ENCODE measurements around the gene CEP164.

CEP164 gene

DNA sequence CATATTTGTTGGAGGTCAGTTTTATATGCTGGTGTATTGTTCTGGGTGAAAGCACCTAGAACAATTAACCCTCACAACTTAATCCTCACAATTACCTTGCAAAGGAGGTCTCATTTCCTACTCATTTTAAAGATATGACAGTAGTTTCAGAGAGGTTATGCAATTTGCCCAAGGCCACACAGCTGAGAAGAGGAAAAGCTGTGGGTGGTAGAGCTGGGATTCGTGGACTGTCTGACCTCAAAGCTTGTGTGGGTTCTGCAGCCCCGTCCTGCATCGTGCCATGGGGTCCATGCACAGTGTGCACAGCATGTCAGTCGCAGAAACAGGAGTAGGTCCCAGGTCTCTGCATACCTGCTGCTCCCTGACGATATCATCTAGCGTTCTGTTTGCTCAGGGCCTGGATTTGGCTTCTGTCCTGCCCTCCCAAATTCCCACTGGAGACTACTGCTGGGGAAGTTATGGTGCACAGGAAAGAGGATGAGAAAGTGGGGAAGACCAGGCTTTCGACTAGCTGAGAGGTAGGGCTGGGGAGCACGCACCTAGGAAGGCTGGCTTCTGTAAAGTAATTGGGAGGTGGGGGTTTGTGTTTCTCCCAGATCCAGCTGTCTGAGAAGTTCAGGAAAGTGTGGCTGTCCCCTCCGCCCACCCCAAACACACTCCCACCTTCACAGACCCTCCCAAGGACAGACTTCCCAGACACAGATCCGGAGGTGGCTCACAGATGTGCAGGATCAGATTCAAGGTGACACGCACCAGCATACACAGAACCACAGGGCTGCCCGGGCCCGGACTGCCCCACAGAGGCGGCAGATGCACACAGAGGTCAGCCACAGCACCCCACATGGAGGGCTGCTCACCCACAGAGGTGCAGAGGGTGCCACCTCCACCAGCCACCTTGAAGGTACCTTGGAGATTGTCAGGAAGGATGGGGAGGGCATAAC is 13.6 kb upstream of the CEP164 start:
- H3K4me3 ChIP-seq (replicated peaks in 1 of 2; ENCODE audit: low read depth in 2 of 2, low read length in 2 of 2) = peak overlapping the region; percentile 76 to 81
- no peak for DNase-seq (ENCODE audit: low read depth in 2 of 2)
- TF ChIP-seq, protein P1, sequence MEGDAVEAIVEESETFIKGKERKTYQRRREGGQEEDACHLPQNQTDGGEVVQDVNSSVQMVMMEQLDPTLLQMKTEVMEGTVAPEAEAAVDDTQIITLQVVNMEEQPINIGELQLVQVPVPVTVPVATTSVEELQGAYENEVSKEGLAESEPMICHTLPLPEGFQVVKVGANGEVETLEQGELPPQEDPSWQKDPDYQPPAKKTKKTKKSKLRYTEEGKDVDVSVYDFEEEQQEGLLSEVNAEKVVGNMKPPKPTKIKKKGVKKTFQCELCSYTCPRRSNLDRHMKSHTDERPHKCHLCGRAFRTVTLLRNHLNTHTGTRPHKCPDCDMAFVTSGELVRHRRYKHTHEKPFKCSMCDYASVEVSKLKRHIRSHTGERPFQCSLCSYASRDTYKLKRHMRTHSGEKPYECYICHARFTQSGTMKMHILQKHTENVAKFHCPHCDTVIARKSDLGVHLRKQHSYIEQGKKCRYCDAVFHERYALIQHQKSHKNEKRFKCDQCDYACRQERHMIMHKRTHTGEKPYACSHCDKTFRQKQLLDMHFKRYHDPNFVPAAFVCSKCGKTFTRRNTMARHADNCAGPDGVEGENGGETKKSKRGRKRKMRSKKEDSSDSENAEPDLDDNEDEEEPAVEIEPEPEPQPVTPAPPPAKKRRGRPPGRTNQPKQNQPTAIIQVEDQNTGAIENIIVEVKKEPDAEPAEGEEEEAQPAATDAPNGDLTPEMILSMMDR (IDR thresholded peaks at IDR 0.05; ENCODE audit: low read depth, low read length) = no peak

DNA sequence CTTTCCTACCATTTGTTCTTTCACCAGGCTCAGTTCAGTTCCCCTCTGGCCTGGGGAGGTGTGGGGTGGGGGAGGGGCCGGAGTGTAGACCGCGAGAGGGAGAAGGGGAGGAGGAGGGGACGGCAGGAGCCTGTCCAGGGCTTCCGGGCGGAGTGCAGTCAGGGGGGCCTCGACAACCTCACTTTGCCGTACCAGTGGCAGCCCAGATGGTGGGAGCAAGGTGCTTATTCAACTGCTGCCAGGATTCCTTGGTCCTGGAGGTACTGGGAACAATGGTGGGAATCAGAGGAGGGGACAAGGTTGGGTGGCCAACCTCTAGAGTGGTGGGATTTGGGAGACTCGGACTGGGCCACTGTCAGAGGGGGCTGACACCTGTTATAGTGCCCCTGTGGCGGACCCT is 12.8 kb upstream of the CEP164 start:
- DNase-seq (ENCODE audit: low read depth in 2 of 2) = no peak

DNA sequence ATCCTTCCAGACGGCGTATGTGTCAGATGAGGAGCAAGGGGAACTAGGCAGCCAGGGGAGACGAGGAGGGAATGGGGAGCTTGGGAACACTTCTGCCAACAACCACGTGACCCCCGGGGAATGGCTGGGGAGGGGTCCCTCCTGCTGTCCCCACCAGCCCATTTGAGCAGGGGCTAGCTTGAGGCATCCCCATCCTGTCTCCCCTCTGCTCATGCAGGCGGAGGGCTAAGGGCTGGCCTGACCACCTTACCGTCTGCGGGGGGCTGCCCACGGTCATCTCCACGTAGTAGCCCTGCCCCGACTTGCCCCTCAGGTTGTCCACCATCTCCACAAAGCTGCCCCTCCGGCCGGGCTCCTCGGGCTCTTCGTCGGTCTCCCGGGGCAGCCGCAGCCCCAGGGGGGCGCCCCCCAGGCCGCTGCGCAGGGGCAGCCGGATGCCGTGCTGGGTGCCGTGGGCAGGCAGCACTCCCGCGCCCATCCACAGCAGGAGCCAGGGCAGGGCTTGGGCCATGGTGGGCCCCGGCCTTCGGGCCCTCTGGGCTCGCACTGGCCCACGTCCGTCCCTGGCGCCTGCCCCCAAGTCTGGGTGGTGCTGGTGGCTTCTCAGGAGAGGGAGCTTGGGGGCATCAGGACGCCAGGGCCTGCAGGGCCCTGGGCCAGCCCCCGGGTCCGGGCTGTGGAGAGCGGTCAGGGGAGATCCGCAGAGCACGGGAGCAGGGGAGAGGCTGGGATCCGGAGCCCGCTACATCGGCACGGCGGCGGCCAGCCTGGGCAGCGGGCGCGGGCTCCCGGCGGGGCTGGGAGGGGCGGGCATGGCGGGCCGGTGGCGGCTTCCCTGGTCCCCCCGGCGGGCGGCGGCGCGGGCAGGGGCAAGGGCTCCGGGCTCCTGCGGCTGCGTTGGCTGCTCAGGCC is 12.1 kb upstream of the CEP164 start:
- H3K4me3 ChIP-seq (replicated peaks in 1 of 2; ENCODE audit: low read depth in 2 of 2, low read length in 2 of 2) = peak overlapping the region; percentile 76 to 81
- TF ChIP-seq, protein P1 (IDR thresholded peaks at IDR 0.05; ENCODE audit: low read depth, low read length) = no peak

More for the DNA sequence above, 12.8 kb upstream of the CEP164 start:
- peak overlapping the region; percentile 76 to 81 for H3K4me3 ChIP-seq (replicated peaks in 1 of 2; ENCODE audit: low read depth in 2 of 2, low read length in 2 of 2)
- TF ChIP-seq, protein P1 (IDR thresholded peaks at IDR 0.05; ENCODE audit: low read depth, low read length) = no peak

DNA sequence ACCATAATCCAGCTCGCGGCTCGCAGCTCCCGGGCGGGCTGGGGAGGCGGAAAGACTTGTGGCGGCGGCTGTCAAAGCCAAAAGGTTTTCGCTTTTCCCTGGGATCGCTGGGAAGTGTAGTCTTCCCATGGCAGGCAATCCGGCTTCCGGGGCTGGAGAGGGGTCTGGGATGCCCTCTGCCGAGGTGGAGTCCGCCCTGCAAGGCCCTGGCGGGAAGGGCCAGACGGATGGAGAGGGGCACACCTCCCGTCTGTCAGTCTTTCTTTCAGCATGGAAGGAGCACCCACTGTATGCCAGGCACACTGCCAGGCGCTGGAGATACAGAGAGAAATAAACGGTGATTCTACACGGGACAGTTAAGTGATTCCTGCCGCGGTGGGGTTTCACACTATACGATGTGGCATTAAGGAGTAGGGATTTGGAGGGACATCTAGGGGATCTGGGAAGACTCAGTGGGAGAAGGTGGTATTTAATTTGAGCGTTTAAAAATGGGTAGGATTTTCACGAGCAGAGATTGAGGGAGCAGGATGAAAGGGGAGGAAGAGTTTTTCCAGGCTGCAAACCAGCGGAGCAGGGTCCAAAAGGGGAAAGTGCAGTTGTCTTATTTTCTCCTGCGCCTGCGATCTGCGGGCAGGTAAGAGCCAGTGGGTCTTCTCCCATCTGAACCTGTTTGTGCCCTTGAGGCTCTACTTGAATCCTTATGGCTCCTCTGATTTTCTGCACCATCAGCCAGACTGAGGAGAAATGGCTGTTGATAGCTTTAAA is 11.3 kb upstream of the CEP164 start, which contains the start of gene BACE1:
Gene BACE1 (minus strand): TSS at position 60 of the 765 bp plus-strand sequence. CDS start 461 bp downstream, outside the sequence.
- H3K4me3 ChIP-seq (replicated peaks in 1 of 2; ENCODE audit: low read depth in 2 of 2, low read length in 2 of 2) = peak within 1 kb of the TSS; percentile 76 to 81
- TF ChIP-seq, protein P1 (IDR thresholded peaks at IDR 0.05; ENCODE audit: low read depth, low read length) = peak; percentile 55
- DNase-seq (ENCODE audit: low read depth in 2 of 2) = peak; percentile 78 to 90

More for the DNA sequence above, 12.1 kb upstream of the CEP164 start:
- DNase-seq (ENCODE audit: low read depth in 2 of 2) = no peak

DNA sequence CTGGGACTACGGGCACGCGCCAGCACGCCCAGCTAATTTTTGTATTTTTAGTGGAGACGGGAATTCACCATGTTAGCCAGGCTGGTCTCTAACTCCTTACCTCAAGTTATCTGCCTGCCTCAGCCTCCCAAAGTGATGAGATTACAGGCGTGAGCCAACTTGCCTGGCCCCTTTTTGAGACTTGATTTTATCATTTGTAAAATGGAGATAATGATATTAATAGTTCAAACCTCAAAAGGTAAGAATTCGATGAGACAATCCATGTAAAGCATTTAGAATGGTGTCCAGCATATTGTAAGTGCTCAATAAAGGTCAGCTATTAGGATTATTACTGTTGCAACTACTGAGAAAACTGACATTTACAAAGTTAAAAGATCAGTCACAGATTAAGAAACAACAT is 8.9 kb upstream of the CEP164 start:
- DNase-seq (ENCODE audit: low read depth in 2 of 2) = no peak
- H3K4me3 ChIP-seq (replicated peaks in 1 of 2; ENCODE audit: low read depth in 2 of 2, low read length in 2 of 2) = no peak overlapping the region
- TF ChIP-seq, protein P1 (IDR thresholded peaks at IDR 0.05; ENCODE audit: low read depth, low read length) = no peak
